Measurements from ENCODE around the gene BSG.
"Not testable (repeated sequence)": the region's sequence is repeated elsewhere in the genome, so short reads cannot be mapped to it uniquely, and the experiment has no call there.

The BSG gene

DNA sequence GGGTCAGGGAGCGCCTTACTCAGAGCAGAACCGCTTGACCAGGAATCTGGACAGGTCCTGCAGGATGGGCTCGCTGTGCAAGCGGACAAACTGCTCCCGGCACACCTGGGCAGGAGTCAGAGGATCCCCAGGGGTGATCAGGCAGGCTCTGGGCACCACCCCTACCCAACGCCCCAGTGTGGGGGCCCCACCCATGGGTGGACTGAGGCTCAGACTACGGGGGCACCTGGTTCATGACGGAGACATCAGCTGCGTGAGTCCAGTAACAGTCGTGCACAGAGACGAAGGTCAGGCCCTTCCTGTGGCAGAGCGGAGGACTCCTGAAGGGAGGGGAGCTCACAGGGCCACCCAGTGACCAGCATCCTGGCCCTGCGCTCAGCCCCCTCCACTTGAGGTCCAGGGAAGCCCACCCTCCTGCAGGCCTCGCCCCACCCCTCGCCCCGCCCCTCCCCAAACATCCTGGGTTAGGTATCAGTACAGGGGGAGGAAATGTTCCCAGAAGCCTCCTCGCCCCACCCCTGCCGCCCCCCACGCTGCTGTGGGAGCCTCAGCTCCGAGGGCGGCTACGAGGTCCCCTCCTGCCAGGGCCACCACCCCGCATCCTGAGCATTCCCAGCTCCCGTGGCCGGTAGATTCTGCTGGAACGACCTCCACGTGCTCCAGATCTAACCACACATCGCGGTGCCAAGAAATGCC lies 45.3 kb downstream of the BSG start:
- no peak for DNase-seq

DNA sequence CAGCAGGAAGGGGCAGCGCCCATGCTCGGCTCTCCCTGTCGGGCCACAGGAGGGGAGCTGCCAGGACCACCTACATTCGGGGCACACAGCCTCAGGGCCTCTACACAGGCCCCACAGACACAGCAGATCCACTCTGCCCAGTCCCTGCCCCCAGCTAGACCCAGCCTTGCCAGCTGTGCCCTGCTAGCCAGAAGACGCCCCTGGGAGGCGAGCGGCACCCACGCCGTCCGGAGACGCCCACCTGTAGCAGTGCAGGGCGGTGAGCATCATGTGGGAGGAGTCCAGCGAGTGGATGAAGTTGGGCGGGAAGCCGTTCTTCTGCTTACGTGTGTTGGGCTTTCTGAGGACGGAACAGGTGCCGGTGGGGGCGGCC lies 45.8 kb downstream of the BSG start:
- DNase-seq, result no peak

DNA sequence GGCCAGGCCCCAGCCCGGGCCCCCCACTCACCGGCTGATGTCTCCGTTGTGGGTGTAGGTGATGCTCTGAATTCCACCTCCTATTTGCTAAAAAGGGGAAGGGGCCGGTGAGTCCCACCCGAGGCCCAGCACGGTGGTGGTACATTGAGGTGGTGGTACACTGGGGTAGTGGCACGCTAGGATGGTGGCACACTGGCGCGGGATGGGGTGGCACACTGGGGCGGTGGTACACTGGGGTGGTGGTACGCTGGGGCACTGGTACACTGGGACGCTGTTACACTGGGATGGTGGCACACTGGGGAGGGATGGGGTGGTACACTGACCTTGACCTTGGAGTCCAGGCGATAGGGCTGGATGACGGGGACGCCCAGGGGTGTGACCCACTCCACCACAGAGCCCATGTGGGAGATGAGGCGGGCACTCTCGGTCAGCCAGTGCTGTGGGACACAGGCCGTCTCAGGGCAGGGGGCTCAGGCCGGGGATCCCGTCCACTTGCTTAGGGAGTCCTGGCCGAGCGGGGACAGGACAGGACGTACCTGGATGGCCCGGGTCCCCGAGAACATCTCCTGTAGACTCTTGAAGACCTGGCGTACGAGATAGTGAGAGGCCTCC lies 46.4 kb downstream of the BSG start:
- no peak for DNase-seq

DNA sequence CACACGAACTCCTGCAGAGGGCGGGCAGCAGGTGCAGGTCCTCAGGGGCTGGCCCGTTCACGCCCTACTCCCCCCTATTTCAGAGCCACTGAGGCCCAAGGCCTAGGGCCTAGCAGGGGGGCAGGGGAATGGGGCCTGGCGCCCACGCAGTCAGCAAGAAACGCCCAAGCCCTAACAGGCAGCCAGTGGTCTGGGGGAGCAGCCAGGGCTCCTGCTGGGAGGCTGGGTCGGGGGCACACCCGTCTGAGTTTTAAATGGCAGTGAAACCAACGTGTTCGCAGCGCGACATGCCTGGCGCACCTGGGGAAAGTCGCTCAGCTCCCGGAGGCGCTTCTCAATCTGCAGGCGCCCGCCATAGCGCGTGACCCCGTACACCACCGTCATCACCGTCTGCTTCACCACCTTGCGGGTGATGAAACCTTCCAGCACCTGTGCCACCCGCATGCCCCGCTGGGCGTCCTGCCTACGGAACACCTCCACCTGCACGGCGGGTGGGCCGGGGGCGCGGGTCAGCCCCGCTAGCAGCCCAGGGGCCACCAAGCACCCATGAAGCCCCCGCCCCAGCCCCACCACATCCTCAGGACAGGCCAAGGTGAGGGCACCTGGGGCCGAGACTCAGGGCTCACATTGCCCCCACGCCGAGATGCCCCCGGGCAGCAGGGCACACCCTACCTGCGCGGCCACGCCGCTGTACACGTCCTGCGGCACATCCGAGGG lies 47.0 kb downstream of the BSG start:
- no peak for DNase-seq

DNA sequence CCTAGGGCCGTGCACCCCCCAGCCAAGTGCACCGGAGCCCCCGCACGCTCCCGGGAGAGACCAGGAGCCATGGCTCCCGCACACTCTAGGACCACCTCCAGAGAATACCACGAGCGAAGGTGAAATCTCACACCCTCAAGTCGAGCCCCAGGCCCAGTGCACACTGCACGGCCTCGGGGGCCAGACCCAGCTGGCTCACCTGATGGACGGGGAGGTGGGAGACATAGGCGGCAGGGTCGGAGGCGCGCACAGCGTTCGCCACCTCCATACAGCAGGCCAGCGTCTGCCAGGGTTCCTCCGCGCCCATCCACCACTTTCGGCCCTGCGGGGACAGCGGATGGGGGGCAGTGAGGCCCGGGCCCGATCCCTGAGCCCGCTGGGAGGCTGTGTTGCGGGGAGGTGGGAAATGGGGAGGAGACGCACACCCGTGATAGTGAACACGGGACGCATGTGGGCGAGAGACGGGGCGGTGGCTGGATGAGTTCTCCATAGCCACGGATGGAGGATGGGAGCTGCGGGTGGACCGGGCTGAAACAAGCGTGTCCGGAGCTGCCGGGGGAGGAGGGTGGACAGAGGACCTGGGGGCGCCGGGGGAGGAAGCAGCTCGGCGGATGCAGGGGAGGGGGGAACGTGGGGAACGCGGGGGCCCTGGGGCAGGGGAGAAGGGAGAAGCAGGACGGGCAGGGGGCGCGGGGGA lies 47.9 kb downstream of the BSG start:
- DNase-seq, result no peak

DNA sequence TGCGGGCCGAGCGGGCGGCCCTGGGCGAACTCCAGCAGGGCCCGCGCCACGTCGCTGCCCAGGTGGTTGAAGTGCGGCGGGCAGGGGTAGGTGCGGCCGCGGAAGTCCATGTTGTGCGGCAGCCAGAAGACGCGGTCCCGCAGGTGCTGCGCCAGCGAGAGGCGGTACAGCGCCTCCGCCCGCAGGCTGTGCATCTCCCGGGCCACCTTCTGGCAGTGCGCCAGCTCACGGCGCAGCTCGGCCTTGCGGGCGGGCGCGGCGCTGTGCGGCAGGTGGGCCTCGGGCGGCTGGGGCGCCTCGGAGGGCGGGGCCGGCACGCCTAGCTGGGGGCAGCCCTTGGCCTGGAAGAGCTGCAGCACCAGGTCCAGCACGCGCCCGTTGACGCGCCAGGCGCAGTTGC lies 48.8 kb downstream of the BSG start:
- not testable (repeated sequence) for DNase-seq

DNA sequence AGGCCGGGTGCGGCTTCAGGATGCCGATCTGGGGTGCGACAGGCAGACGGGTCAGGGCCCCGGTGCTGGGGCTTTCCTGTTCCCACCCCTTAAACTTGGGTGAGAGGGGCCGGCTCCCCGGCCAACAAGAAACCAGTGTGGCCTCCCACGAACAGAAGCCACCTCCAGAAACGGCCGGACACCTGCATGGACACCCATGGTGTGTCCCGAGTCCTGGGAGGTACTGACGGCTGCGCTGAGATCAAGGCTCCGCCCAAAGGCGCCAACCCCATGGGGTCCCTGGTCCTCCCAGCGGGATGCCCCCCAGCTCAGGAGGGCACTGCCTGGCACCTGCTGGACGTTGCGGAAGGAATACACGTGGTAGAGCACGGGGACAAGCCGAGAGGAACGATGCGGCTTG lies 49.4 kb downstream of the BSG start:
- no peak for DNase-seq

DNA sequence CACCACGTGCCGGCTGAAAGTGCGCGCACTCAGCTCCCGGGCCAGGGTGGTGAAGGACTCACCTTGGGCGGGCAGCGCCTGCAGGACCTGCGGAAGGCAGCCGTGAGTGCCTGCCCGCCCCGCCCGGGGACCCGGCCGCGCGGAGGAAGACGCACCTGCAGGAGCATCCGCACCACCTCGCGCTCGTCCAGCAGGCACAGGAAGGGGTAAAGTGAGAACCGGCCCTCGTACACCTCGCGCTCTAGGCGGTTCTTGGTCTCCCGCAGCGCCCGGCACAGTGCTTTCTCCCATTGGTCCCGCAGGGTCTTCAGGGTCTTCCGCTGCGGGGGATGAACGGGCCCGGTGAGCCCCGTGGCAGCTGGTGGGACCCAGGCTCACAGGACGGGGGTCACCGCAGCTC lies 50.3 kb downstream of the BSG start:
- no peak for DNase-seq

DNA sequence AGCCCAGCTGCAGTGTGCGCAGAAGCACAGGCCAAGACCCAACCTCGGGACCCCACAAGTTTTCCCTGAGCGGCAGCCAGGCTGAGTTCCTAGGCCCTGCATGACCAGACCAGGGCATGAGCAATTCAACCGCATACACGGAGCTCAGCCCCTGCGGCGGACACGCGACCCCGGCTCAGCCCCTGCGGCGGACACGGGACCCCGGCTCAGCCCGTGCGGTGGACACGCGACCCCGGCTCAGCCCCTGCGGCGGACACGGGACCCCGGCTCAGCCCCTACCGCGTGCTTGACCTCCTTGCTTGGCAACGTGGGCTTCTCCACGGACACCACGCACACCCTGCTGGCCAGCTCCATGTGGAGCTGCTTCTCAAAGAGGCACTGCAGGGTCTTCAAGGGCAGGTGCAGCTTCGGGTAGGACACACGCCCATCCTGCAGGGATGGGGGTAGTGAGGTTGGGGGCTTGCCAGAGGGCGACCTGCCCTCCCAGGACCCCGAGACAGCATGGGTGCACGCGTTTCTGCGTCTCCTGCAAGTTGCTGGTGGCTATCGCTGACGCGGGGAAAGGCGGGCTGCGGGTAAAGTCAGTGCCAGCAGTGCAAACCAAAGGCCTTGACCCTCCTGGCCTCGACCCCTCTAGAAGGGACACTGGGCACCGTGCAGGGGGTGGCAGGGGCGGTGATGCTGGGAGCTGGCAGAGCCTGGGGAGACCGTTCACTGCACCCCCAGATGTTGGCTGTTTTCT lies 51.0 kb downstream of the BSG start:
- no peak for DNase-seq

DNA sequence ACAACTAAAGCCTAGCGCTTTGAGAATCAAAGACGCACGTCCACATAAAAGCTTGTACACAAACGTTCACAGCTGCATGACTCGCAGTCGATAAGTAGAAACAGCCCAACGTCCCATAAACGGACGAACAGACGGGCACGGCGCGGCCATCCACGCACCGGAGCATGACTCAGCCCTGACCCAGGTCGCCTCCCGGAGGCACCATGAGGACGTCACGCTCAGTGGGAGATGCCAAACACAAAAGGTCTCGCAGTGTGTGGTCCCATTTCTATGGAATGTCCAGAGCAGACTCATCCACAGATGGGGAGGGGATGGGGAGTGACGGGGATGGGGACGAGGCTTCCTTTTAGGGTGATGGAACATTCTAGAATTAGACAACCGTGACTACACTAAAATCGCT lies 51.6 kb downstream of the BSG start:
- DNase-seq, result no peak

DNA sequence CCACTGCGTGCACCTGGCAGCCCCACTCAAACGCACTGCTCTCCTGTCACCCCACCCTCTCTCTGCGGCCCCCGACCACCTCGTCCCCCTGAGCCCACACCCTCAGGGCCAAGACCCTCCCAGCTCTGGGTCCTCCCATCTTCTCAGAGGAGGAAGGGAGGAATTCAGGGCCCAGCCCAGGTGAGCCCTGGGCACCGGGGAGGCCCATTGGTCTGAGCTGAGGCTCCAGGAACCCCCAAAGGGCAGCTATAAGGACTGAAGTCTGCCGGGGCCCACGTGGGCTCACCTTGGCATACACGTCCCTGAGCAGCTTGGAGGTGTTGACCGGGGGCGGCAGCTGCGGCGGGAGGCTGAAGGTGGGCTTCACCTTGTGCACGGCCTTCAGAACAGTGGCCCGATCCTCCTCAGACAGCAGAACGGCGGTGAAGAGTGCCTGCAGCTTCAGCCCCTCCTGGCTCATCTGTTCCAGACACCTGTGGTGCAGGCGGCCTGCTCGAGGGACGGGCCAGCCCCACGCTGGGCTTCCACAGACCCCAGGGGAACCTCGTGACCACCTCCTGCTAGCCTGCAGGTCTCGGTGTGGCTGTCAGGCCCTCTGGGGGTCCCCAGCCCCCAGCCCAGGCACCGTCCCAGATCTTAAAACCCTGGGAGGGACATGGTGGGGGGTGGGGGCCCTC lies 52.2 kb downstream of the BSG start:
- no peak for DNase-seq

DNA sequence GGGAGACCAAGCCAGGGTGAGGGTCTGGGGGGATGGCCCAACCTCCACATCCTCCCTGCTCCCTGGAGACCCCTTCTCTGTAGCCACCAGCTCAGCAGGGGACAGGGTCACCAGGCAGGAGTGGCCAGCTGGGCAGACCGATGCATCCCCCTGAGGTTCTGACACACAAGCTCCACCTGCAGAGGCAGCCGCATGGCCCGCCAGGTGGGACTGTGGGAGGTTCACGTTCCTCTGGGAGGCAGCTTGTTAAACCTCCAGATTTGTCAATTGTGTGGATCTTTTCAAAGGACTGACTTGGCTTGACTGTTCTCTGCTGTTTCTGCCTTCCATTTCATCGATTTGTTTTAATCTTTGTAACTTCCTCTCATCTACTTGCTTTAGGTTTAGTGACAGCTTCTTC lies 52.9 kb downstream of the BSG start:
- no peak for DNase-seq

DNA sequence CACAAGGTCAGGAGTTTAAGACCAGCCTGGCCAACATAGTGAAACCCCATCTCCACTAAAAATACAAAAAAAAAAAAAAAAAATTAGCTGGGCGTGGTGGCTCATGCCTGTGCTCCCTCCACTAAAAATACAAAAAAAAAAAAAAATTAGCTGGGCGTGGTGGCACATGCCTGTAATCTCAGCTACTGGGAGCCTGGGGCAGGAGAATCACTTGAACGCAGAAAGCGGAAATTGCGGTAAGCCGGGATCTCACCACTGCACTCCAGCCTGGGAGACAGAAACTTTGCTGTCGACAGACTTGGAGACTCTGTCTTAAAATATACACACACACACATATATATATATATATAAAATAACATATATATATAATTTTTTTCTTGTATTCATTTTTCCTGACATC lies 54.2 kb downstream of the BSG start:
- not testable (repeated sequence) for DNase-seq

DNA sequence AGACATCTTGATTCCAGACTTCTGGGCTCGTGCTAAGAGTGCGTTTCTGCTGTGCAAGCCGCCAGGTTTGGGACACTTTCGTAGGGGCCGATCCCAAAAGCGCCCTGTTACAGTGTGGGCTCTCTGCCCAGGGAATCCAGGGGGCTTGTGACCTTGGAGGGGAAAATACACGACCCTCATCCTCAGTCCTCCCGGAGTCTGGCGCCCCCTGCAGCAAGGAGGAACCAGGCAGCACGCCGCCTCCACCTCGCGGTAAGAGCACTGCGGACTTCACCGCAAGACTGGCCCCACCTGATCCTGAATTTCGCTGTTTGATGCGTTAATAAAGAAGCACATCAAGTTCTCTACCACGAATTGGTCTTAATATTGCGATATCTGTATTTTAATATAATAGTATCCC lies 55.8 kb downstream of the BSG start:
- no peak for DNase-seq

DNA sequence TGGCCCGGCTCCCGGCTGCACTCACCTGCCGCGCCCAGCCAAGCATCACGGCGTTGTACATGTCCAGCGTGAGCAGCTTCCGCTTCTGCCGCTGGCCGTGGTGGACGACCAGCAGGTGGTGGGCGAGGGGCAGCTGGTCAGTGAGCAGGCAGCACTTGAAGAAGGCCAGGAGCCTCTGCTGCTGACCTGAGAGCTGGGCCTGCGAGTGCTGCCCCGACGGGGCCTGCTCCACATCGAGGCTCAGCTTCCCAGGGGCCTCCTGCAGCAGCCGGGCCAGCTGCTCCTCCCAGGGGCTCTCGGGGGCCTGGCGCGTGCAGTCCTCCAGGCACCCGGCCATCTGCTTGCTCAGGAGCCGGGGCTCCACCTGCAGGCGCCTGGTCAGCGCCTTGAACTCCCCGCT lies 57.1 kb downstream of the BSG start:
- DNase-seq, result not testable (repeated sequence)

DNA sequence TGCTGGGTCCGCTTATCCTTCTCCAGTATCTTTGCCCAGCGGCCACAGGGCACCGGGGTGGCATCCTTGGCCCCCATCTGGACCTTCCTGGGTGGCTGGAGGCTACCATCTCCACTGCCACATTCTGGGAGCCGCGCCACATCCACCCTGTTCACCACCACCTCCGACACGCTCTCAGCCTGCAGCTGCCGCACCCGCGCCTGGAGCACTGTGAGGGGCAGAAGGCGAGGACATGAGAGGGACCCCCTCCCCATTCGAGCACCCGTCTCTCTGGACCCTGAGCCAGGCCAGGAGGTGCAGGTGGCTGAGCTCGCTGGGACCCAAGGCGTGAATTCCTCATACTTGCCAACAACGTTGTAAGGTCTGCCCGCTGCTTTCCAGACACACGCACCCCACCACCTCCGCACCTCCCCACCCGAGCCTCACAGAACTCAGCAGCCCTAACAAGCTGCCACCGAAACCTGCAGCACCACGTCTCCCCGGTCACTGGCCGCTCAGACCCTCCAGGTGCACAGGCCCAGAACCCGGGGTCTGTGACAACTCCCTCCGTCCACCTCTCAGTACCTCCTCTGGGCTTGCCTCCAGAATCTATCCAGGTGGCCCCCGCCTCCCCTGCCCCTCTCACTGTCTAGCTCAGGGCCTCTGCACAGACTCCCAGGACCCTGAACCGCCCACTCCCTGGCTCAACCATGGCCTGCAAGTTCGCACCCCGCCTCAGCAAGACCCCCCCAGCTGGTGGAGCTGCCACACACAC lies 57.7 kb downstream of the BSG start:
- no peak for DNase-seq

DNA sequence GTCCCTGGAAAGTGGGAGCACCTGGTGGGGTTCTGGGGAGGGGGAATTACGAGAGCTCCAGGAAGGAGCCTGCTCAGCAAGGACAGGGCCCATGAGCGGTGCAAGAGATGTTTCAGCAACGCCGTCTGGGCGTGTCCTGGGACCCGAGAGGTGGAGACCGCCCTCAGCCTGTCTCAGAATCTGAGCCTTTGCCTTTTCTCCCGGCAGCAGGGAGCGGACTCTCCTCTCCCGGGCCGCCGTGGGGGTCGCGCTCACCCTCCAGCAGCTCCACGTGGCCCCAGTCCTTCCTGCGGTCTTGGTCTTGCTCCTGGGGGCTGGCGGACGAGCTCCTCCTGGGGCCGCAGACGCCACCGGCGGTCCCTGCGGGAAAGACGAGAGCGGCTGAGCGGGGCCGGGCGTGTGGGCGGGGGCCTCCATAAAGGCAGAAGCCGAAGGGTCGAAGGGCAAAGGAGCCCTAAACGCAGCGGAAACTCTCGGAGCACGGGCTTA lies 60.2 kb downstream of the BSG start:
- no peak for DNase-seq
